ENCODE data around the gene UBTF. TPM values are rescaled to one million over a fixed set of nuclear protein-coding genes. Genes with fewer than 3 reads are reported as not detected.

Gene UBTF
- polyA plus RNA-seq, 1 donor: 74.0 TPM

DNA sequence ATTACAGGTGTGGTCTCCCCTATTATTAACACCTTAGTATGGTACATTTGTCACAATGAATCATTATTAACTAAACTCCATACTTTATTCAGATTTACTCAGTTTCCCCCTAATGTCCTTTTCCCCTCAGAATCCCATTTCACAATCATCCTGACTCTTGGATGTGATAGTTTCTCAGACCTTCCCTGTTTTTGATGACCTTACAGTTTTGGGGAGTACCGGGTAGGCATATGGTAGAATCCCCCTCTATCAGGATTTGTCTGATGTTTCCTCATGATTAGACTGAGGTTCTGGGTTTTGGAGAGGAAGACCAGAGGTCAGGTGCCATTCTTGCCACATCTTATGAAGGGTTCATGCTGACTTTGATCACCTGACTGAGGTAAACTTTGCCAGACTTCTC lies 55.0 kb downstream of the UBTF start:
- no peak for DNase-seq

- no peak for DNase-seq
Observed at GRCh38 chr17:44159519-44160210, 59.8 kb downstream of the UBTF start.

DNA sequence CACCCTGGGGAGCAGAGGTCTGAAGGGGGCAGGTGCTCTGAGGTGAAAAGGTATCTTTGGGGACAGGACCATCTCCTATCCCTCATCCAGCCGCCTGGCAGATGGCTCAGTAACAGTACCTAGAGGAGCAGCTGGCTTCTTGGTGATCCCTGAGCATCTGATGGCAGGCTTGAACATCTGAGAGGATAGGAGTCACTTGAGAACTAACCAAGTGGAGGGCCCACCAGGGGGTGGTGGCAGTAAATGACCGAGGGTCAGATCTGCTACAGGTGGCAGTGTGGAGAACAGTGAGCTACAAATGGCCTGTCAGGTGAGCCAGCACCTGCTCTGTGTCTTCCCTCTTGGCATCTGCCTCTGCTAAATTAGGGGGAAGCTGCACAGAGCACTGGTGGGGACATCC lies 64.0 kb downstream of the UBTF start:
- no peak for DNase-seq

Other genes with a start within 250 kb of the UBTF start
- 0.19 TPM for gene NAGS, start 215.1 kb downstream of the UBTF start, polyA plus RNA-seq (ENCODE audit: insufficient read length)
- 33.1 TPM for gene TMEM101, start 204.7 kb downstream of the UBTF start, polyA plus RNA-seq (ENCODE audit: insufficient read length)
- gene LSM12, start 153.0 kb downstream of the UBTF start, polyA plus RNA-seq (ENCODE audit: insufficient read length): 23.3 TPM
- gene G6PC3, start 148.9 kb downstream of the UBTF start, polyA plus RNA-seq (ENCODE audit: insufficient read length): 39.3 TPM
- gene HDAC5, start 96.0 kb downstream of the UBTF start, polyA plus RNA-seq (ENCODE audit: insufficient read length): 64.6 TPM
- 2.7 TPM for gene HROB, start 77.7 kb downstream of the UBTF start, polyA plus RNA-seq (ENCODE audit: insufficient read length)
- gene ASB16, start 49.0 kb downstream of the UBTF start, polyA plus RNA-seq (ENCODE audit: insufficient read length): 26.9 TPM
- 58.1 TPM for gene TMUB2, start 32.7 kb downstream of the UBTF start, polyA plus RNA-seq (ENCODE audit: insufficient read length)
- 59.5 TPM for gene ATXN7L3, start 19.8 kb downstream of the UBTF start, polyA plus RNA-seq (ENCODE audit: insufficient read length)
- gene SLC4A1, start 48.5 kb upstream of the UBTF start, polyA plus RNA-seq (ENCODE audit: insufficient read length): 9.0 TPM
- gene RUNDC3A, start 88.9 kb upstream of the UBTF start, polyA plus RNA-seq (ENCODE audit: insufficient read length): 1.1 TPM
- 54.8 TPM for gene SLC25A39, start 105.1 kb upstream of the UBTF start, polyA plus RNA-seq (ENCODE audit: insufficient read length)
- gene GRN, start 125.6 kb upstream of the UBTF start, polyA plus RNA-seq (ENCODE audit: insufficient read length): 277 TPM
- gene FAM171A2, start 144.2 kb upstream of the UBTF start, polyA plus RNA-seq (ENCODE audit: insufficient read length): 166 TPM
- gene ITGA2B, start 170.0 kb upstream of the UBTF start, polyA plus RNA-seq (ENCODE audit: insufficient read length): 3.8 TPM

Measured in hindlimb muscle (tissue), 1 donor.